H7 (cell line): ENCODE measurements around the gene CCNI2. TPM values are rescaled to one million over a fixed set of nuclear protein-coding genes. Genes with fewer than 3 reads are reported as not detected.
A peak's percentile ranks its signal among the peaks of the same experiment; 100 is the strongest.

Experiments used
- DNase-seq: peaks from one replicate; pipeline ENCODE4 v3.0.0; 2012
- H3K27me3 ChIP-seq: 2 replicates; pipeline ENCODE4 v1.6.0; 2011; ENCODE audit warnings: mild to moderate bottlenecking, low read length; ENCODE audit not compliant: control insufficient read depth, insufficient read depth
- H3K36me3 ChIP-seq: replicated peaks from 2 replicates; pipeline ENCODE4 v1.5.1; 2011; ENCODE audit warnings: low read length; ENCODE audit not compliant: control insufficient read depth, insufficient read depth
- H3K4me3 ChIP-seq: 2 replicates; pipeline ENCODE4 v1.5.1; 2011; ENCODE audit warnings: low read depth, mild to moderate bottlenecking, control low read depth, low read length, moderate library complexity; ENCODE audit not compliant: insufficient read depth
- total RNA-seq: library from RNA; depleted of rRNA; stranded (reverse); fragments of >200 nt; shearing (Covaris generic); gene quantifications from 2 replicates; pipeline ENCODE4 v1.2.3, GENCODE V29; 2014

Gene CCNI2
- total RNA-seq, 1 experiment from 2014 or later: 0.07 TPM

- no peak overlapping the region for H3K4me3 ChIP-seq
- no peak for DNase-seq
- peaks cover 2% of the 10 kb centered on the region; the same call in 1 of the 2 replicates for H3K36me3 ChIP-seq
- no peaks in the 10 kb centered on the region; the same call in 1 of the 2 replicates for H3K27me3 ChIP-seq
These were observed 9.3 kb downstream of the CCNI2 start for GRCh38 chr5:132756542-132756941.

GRCh38 chr5:132758451-132758850, 11.2 kb downstream of the CCNI2 start:
- Histone ChIP-seq H3K36me3 (peaks cover 3% of the 10 kb centered on the region), H3K27me3 (no peaks in the 10 kb centered on the region), H3K4me3 (no peak overlapping the region)
- no peak for DNase-seq

GRCh38 chr5:132759114-132760048, 12.2 kb downstream of the CCNI2 start:
- peak; percentile 18 for DNase-seq
- no peak overlapping the region for H3K4me3 ChIP-seq

GRCh38 chr5:132760049-132760420, 12.8 kb downstream of the CCNI2 start:
- Histone ChIP-seq H3K36me3 (peaks cover 3% of the 10 kb centered on the region), H3K4me3 (no peak overlapping the region), H3K27me3 (no peaks in the 10 kb centered on the region)
- peak; percentile 13 for DNase-seq

More at GRCh38 chr5:132759114-132760048, 12.2 kb downstream of the CCNI2 start:
- H3K27me3 ChIP-seq: no peaks in the 10 kb centered on the region
- H3K36me3 ChIP-seq: peaks cover 3% of the 10 kb centered on the region

- H3K27me3 ChIP-seq: no peaks in the 10 kb centered on the region
- peaks cover 3% of the 10 kb centered on the region for H3K36me3 ChIP-seq
- no peak overlapping the region for H3K4me3 ChIP-seq
- DNase-seq: peak; percentile 28
These were observed 13.5 kb downstream of the CCNI2 start for GRCh38 chr5:132760601-132761317.

- H3K27me3 ChIP-seq: no peaks in the 10 kb centered on the region
- no peak overlapping the region for H3K4me3 ChIP-seq
- DNase-seq: no peak
- peaks cover 3% of the 10 kb centered on the region for H3K36me3 ChIP-seq
These were observed 14.4 kb downstream of the CCNI2 start for GRCh38 chr5:132761321-132762240.

GRCh38 chr5:132762246-132763000, 15.2 kb downstream of the CCNI2 start:
- Histone ChIP-seq H3K4me3 (no peak overlapping the region), H3K27me3 (no peaks in the 10 kb centered on the region), H3K36me3 (peaks cover 3% of the 10 kb centered on the region)
- no peak for DNase-seq

GRCh38 chr5:132763181-132764036, 16.2 kb downstream of the CCNI2 start:
- Histone ChIP-seq H3K36me3 (peaks cover 3% of the 10 kb centered on the region), H3K27me3 (no peaks in the 10 kb centered on the region), H3K4me3 (no peak overlapping the region)
- peak; percentile 21 for DNase-seq

GRCh38 chr5:132764051-132764450, 16.8 kb downstream of the CCNI2 start:
- H3K4me3 ChIP-seq: no peak overlapping the region
- no peaks in the 10 kb centered on the region for H3K27me3 ChIP-seq
- peak; percentile 26 for DNase-seq
- peaks cover 3% of the 10 kb centered on the region for H3K36me3 ChIP-seq

- Histone ChIP-seq H3K27me3 (no peaks in the 10 kb centered on the region), H3K4me3 (no peak overlapping the region), H3K36me3 (peaks cover 3% of the 10 kb centered on the region)
- peak; percentile 30 for DNase-seq
These were observed 17.5 kb downstream of the CCNI2 start for GRCh38 chr5:132764671-132765238.

- DNase-seq: peak; percentile 22
- H3K4me3 ChIP-seq: no peak overlapping the region
- H3K27me3 ChIP-seq: no peaks in the 10 kb centered on the region
- H3K36me3 ChIP-seq: peaks cover 3% of the 10 kb centered on the region
These were observed 18.2 kb downstream of the CCNI2 start for GRCh38 chr5:132765311-132766019.
